Activated CD8-positive, alpha-beta memory T cell treated with anti-CD3 and anti-CD28 coated beads, Interleukin-2, amount 50 U/mL, for 1 hour (primary cell): ENCODE measurements around the gene MYH9.

Experiments
- DNase-seq: peaks from one replicate; pipeline ENCODE4 v3.0.0-alpha.2; 2020; ENCODE audit errors: extremely low read depth

MYH9 gene

GRCh38 chr22:36367479-36367878 lies 20.3 kb downstream of the MYH9 start:
- DNase-seq = no peak

DNA sequence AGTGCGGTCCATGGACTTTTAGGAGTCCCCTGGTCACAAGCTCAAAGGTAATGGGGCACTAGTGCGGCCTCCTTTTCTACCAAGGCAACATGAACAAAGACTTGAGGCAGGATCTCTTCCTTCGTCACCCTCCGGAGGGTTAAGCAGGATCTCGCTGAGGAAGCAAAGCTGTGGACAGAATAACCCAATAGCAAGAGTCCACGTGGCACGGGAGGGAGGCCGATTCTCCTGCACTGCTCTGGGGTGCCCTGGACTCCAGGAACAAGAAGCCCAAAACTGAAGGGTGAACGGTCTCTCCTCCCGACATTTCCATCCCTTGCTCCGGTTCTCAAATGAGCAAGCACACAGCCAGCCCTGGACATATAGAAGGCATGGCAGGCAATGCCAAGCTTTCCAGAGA lies 20.7 kb downstream of the MYH9 start:
- no peak for DNase-seq

DNA sequence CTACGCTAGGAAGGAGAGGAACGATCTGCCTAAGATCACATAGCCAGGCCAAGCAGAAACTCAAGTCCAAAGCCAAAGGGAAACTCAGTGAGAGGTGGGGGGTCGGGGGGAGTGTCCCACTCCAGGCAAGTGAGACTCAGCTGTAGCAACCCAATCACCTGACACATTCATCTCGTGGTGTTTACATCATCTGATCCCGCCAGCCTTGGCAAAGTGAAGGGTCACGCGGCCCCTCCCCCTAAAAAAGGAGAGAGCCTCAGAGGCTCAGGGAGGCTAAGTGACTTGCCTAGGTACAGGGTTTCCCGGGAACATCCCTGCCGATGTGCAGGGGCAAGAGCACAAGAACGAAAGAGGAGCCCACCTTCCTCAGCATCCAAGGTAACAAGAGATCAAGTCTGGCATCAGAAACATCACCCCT lies 21.5 kb downstream of the MYH9 start:
- DNase-seq = no peak

- DNase-seq = peak; percentile 93
These were observed 22.8 kb downstream of the MYH9 start for GRCh38 chr22:36365020-36365411.

DNA sequence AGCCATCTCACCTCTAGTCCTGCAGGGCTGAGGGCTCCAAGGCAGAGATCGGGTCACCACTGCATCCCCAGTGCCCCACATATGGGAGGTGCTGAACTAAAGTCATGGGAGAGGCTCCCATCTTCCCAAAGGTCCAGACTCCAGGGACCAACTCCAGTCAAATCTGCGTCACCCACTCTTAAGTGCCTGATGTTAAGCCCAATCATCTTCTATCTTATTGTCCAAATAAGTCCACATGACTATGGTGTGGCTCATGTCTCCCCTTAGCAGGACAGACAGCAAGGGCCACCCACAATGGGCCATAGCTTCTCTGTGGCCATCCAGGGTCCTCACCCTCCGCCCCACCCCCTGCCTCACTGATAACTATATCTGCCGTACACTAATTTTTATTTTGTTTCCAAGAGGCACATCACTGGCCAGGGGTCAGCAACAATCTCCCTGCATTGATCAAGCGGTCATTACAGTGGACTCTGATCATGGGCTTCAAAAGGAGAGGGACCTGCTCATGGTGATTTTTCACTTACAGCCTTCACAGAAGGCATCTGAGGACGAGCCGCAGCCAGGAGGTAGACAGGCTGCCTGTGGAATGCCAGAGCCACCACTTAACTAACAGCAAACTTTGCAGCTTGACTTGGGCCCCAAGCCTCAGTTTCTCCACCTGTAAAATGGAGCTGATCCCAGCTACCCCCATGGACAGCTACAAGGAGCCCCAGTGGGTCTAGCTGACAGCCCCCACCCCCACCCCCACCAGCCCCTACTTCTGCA lies 23.3 kb downstream of the MYH9 start:
- no peak for DNase-seq

- DNase-seq = no peak
These were observed 24.3 kb downstream of the MYH9 start for GRCh38 chr22:36363349-36363981.

GRCh38 chr22:36362932-36363331 lies 24.8 kb downstream of the MYH9 start:
- no peak for DNase-seq

- no peak for DNase-seq
These were observed 25.7 kb downstream of the MYH9 start for GRCh38 chr22:36362075-36362474.

- no peak for DNase-seq
These were observed 26.8 kb downstream of the MYH9 start for GRCh38 chr22:36360871-36361383.

DNA sequence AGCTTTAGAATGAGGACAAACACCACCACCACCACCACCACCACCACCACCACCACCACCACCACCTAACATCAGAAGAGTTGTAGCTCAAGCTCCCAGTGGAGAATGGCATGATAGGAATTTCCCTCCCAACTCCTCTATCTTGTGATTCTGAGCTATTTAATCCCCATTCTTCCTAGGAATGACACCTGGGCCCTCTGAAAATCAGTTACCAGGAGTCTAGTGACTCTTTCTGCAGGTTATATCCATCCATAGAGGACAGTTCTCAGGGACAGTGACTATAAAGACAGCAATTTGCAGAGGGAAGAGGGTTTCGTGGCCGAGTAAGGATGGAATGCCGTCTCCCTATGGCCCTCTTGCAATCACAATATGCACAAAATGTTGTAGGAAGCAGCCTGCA lies 27.8 kb downstream of the MYH9 start:
- DNase-seq = no peak

DNA sequence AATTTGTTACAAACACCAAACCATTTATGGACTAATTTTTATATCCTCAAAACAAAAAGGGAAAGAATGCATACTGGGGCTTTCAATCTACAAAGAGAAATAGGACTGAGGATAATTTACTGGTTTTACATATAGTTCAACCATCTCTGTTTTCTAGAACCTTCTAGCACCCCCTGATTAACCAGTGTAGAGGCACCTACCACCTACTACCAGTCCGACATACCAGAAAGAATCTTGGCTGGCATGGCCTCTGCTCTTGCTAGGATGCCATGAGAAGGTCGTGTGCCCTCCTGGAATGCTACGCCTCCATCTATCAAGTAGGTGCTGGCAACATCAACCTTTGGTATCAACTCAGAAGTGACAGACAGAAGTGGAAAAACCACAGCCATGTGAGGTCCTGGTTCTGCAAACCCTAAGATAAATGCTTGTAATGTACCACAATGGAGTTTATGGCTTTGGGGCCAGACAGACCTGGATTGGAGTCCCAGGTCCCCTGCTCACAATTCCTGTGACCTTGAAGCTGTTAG lies 28.2 kb downstream of the MYH9 start:
- DNase-seq = no peak

GRCh38 chr22:36358533-36359469 lies 29.0 kb downstream of the MYH9 start:
- DNase-seq = no peak

DNA sequence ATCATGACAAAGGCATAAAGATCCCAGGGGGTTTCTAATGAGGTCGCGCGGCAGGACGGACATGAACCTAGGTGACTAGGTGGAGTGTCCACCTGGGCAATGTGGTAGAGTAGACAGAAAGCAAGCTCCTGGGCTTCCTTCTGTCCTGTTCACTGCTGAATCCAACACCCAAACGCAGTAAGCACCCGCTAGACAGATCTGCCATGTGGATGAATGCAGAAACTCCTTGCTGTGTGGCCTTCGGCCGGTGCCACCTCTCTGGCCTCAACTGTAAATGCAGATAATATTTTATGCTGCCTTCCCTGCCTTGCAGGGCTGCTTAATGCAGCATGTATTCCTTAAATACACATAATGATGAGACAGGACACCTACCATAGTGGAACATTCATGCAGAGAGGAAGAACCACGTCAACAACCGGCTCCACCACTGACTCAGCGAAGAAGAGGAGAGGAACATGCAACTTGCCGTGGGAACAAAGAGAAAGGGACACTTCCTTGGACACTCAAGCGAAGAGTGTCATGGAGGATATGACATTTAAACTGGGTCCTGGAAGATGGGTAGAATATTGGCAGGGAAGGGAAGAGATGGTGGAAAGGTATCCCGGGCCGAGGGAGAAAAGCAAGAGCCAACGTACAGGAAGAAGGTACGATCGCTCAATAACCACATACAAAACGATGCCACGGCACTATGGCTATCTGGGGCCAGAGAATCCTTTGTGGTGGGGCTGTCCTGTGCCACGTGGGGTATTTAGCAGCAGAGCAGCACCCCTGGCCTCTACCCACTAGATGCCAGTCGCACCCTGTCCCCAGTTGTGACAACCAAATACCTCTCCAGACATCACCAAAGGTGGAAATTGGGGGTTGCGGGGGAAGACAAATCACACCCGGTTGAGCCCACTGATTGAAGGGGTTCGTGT lies 30.8 kb downstream of the MYH9 start:
- DNase-seq = no peak

- DNase-seq = no peak
These were observed 31.9 kb downstream of the MYH9 start for GRCh38 chr22:36355894-36356293.

DNA sequence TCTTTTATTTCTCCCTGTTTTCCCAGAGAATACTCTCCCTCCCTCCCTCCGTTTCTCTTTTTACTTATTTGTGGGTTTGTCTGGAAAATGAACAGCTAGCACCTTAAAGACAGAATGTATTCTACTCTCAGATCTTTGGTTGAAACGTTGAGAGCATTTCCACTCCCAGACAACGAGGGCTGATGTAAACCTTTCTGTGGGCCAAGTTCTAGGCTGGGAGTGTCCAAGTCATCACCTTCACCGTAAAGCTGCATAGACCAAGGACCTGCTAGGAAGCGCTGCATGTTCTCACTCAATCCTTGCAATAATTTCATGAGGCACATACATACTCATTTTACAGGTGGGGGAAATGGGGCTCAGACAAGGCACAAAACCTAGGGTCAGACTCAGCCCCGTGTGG lies 32.4 kb downstream of the MYH9 start:
- DNase-seq = no peak

DNA sequence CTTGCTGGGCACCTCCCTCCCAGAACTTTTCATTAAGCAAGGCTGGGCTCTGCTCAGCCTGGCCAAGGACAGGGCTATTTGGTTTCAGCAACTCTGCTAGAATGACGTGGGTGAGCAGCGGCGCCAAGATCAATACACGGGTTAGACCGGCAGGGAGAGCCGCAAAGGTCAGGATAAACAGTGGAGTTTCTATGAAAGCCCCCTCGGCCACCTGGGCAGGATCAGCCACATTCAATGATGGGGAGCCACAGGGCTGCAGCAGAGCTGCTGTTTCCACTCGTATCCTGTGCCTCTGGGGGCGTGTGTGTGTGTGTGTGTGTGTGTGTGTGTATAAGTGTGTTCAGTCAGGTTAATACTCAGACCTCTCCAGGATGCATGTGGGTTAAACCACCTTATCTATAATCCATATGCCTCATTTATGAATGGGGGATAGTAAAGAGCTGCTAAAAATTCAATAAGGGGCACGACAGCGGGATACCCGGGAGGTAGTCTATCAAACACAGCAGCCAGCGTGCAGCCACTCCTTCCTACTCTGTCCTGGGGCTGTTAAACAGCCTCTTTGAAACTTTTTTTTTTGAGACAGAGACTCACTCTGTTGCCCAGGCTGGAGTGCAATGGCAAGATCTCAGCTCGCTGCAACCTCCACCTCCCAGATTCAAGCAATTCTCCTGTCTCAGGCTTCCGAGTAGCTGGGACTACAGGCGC lies 34.8 kb downstream of the MYH9 start:
- no peak for DNase-seq

DNA sequence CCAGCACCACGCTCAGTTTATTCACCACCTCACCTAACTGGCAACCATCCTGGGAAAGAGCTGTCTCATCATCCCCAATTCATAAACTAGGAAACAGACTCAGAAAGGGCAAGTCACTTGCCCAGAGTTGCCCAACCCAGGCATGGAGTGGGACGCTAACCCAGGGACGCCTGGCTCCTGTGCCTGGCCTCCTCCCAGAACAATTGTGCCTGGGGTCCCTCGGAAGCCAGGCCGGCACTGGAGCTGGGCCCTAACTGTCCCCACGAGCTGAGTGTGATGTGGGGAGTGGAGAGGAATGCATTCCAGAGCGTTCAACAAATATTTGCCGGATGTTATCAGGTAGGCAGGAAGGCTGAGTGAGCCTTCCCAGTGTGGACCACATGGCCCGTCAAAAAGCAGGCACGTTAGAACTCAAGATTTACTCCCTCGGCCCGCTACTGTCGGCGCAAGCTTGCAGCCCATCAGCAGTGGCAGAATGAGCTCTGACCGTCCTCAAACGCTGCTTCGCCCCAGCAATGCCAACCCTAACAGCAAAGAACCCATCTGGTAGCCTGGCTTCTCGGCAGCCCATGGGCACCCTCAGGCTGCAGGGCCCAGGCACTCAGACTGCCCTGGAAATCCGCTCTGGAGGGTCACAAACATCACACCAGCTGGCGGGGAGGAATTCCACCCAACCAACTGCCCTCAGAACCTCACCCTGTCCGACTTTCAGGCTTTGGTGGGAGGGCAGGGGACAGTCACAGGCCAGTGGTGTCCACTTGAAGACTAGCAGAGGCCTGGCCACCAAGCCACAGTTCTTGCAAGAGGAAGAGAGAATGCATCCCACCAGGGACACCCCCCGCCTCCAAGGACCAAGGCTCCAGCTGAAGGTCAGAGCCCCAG lies 35.6 kb downstream of the MYH9 start:
- no peak for DNase-seq

DNA sequence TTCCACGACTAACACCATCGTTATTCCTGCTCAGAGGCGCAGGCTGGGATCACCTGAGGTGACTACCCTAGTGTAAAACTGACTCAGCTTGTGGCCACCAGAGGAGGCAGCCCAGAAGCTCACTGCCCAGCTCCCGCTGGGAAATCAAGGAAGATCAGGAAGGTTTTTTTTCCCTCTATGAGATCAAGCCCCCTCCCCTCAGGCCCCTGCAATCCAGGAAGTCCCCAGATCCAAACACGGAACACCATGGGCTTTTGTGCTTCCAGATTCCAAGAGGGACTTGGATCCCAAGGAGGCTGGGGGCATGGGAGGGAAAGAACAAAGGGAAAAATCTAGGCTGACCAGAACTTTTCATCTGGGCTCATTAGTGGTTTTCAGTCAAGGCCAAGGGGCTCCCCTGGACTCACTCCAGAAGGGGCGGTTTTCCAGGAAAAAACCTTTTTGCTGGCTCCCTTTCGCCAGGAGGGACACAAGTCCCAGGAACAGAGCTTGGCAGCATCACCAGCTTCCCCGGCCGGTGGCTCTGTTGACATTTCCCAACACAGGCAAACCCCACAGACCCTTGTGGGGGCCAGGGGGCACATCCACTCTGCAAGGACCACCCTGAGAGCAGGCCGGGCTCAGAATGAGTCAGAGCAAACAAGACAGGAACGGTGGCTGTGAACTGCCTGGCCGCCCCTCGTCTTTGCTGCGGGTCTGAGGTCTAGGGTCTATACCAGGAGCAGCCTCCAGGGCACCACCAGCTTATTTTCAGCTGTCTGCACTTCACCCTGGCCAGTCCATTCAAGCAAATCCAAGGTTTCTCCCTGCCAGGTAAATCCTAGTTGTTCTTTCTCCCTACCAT lies 36.8 kb downstream of the MYH9 start:
- no peak for DNase-seq
